Gastrocnemius medialis (tissue), 4 donors: ENCODE measurements around the gene RUSF1. TPM values are rescaled to one million over a fixed set of nuclear protein-coding genes. Genes with fewer than 3 reads are reported as not detected.
"Not testable (repeated sequence)": the region's sequence is repeated elsewhere in the genome, so short reads cannot be mapped to it uniquely, and the experiment has no call there.

Source experiments
- ATAC-seq, 2 donors: fragments of 150-250 bp; one replicate each; pipeline ENCODE4 v1.9.1; 2016
- DNase-seq, 2 donors: peaks; one replicate each; pipeline ENCODE4 v3.0.0-alpha.2; 2019
- H3K27ac ChIP-seq, 4 donors: fragments of 200-600 bp; sonication (generic); 1 replicate in 1 of 4; 2 replicates in 3 of 4; pipeline ENCODE4 v1.5.1; 2016 to 2018; ENCODE audit warnings: mild to moderate bottlenecking in 2 of 4, moderate library complexity in 1 of 4
- H3K27me3 ChIP-seq, 3 donors: fragments of 200-600 bp; sonication (generic) in 2 of 3; 1 replicate in 1 of 3; 2 replicates in 2 of 3; pipeline versions ENCODE4 v1.5.1 to v1.6.0; 2016 to 2019; ENCODE audit warnings: mild to moderate bottlenecking in 1 of 3, moderate library complexity in 1 of 3
- H3K36me3 ChIP-seq, 2 donors: fragments of 200-600 bp; sonication (generic) in 1 of 2; one replicate each; pipeline ENCODE4 v1.5.1; 2017 to 2018
- H3K4me1 ChIP-seq, 2 donors: fragments of 200-600 bp; sonication (generic) in 1 of 2; one replicate each; pipeline ENCODE4 v1.5.1; 2016 to 2017; ENCODE audit warnings: mild to moderate bottlenecking in 2 of 2
- H3K4me3 ChIP-seq, 4 donors: fragments of 200-600 bp; sonication (generic) in 3 of 4; 1 replicate in 1 of 4; 2 replicates in 3 of 4; pipeline ENCODE4 v1.5.1; 2016 to 2019; ENCODE audit warnings: mild to moderate bottlenecking in 2 of 4
- H3K9me3 ChIP-seq, 3 donors: fragments of 200-600 bp; sonication (generic) in 2 of 3; 1 replicate in 1 of 3; 2 replicates in 2 of 3; pipeline ENCODE4 v1.5.1; 2016 to 2019
- CTCF ChIP-seq, 5 experiments: fragments of 450-650 bp in 3 of 5; fragments of 200-600 bp in 2 of 5; sonication (generic) in 2 of 5; IDR thresholded peaks in 4 of 5; conservative IDR thresholded peaks in 1 of 5; 1 replicate in 4 of 5; 2 replicates in 1 of 5; pipeline ENCODE4 v1.5.1; 2016 to 2019; ENCODE audit warnings: antibody characterized with exemption in 5 of 5, mild to moderate bottlenecking in 3 of 5, moderate library complexity in 3 of 5
- POLR2A ChIP-seq, 2 donors: fragments of 450-650 bp; IDR thresholded peaks; one replicate each; pipeline ENCODE4 v1.6.1; 2017; ENCODE audit warnings: antibody characterized with exemption in 2 of 2, mild to moderate bottlenecking in 2 of 2, moderate library complexity in 2 of 2
- in situ Hi-C, 4 donors: fragments of 200-750 bp; cut with MboI; loops; one replicate each; pipeline versions ENCODE4 v1.15.0 to v1.8.0; 2017; ENCODE audit warnings: low sequenced_read_pairs in 4 of 4
- intact Hi-C: fragments of 100-400 bp; cut with DNase I; formaldehyde crosslinking; loops from one replicate; pipeline ENCODE4 v1.15.1; 2023; ENCODE audit warnings: low total_unique reads
- total RNA-seq, 4 donors: library from RNA; depleted of rRNA; stranded (reverse); fragments of >200 nt; gene quantifications; one replicate each; pipeline versions ENCODE4 v1.1.0 to v1.2.3, GENCODE V29; 2016

Gene RUSF1
- total RNA-seq, 4 donors from 2014 or later = 6.7 to 15.1 (median 8.5) TPM

- intact Hi-C loops = loop anchor here (2.0 kb wide), 1 partner anchor 271 kb away; the partner anchor contains the start of gene FUS
- in situ Hi-C loops = loop anchor here in 1 of 4 donors (10.0 kb wide), 1 partner anchor 53 kb away; the partner anchor contains the start of gene RUSF1
- peak overlapping the region; percentile 90 to 99 (median 94) for H3K27ac ChIP-seq
Observed at GRCh38 chr16:31451681-31452351, 56.4 kb downstream of the RUSF1 start.

GRCh38 chr16:31451201-31451600 lies 57.0 kb downstream of the RUSF1 start:
- Histone ChIP-seq H3K4me3 (no peak overlapping the region), H3K4me1 (peaks cover 47% of the 10 kb centered on the region in 2 donors), H3K27ac (peak overlapping the region; percentile 90 to 99 (median 94)), H3K9me3 (no peaks in the 10 kb centered on the region), H3K27me3 (no peaks in the 10 kb centered on the region), H3K36me3 (no peaks in the 10 kb centered on the region)
- intact Hi-C loops (no loop called here), in situ Hi-C loops (loop anchor here in 1 of 4 donors (10.0 kb wide), 1 partner anchor 54 kb away; the partner anchor contains the start of gene RUSF1)
- TF ChIP-seq CTCF (IDR thresholded peaks at IDR 0.05 in 4 of 5, conservative IDR thresholded peaks at IDR 0.05 in 1 of 5) = no peak
- TF ChIP-seq POLR2A (IDR thresholded peaks at IDR 0.05) = no peak
- no peak for ATAC-seq
- DNase-seq = no peak

More at GRCh38 chr16:31451681-31452351, 56.4 kb downstream of the RUSF1 start:
- H3K27me3 ChIP-seq = no peaks in the 10 kb centered on the region
- peak in 1 of 2 donors; percentile 84 for DNase-seq
- H3K9me3 ChIP-seq = no peaks in the 10 kb centered on the region
- no peak overlapping the region for H3K4me3 ChIP-seq
- peak; percentile 12 to 33 for ATAC-seq
- no peaks in the 10 kb centered on the region for H3K36me3 ChIP-seq
- TF ChIP-seq CTCF (IDR thresholded peaks at IDR 0.05 in 4 of 5, conservative IDR thresholded peaks at IDR 0.05 in 1 of 5) (peak; percentile 47 to 71 (median 65)), POLR2A (IDR thresholded peaks at IDR 0.05) (no peak)
- H3K4me1 ChIP-seq = peaks cover 52 to 53% of the 10 kb centered on the region in 2 donors

GRCh38 chr16:31445931-31446330 lies 62.3 kb downstream of the RUSF1 start:
- intact Hi-C loops, ATAC-seq, H3K27ac ChIP-seq, H3K36me3 ChIP-seq, H3K9me3 ChIP-seq, DNase-seq, H3K4me3 ChIP-seq, H3K27me3 ChIP-seq: not testable (repeated sequence)
- H3K4me1 ChIP-seq = peaks cover 2 to 14% of the 10 kb centered on the region in 2 donors
- in situ Hi-C loops = loop anchor here (10.0 to 25.0 kb wide), 6 partner anchors 61 to 484 kb away; partner anchors contain the start of genes HSD3B7 (in 2 of the 4), BCKDK (in 1 of the 4), FUS (in 1 of the 4) and SETD1A (in 1 of the 4)

GRCh38 chr16:31441956-31442355 lies 66.2 kb downstream of the RUSF1 start:
- Histone ChIP-seq H3K4me1 (peaks cover 19 to 21% of the 10 kb centered on the region in 2 donors), H3K27ac (peak overlapping the region; percentile 87 to 99 (median 96)), H3K36me3 (no peaks in the 10 kb centered on the region), H3K4me3 (peak overlapping the region; percentile 59 to 84 (median 70)), H3K9me3 (no peaks in the 10 kb centered on the region), H3K27me3 (no peaks in the 10 kb centered on the region)
- intact Hi-C loops (loop anchor here (2.0 to 5.0 kb wide), 2 partner anchors 225 to 457 kb away; partner anchors contain the start of genes HSD3B7 and PYDC1), in situ Hi-C loops (loop anchor here (10.0 to 25.0 kb wide), 6 partner anchors 57 to 480 kb away; partner anchors contain the start of genes HSD3B7 (in 2 of the 4), BCKDK (in 1 of the 4), FUS (in 1 of the 4) and SETD1A (in 1 of the 4))
- no peak for TF ChIP-seq POLR2A (IDR thresholded peaks at IDR 0.05)
- no peak for TF ChIP-seq CTCF (IDR thresholded peaks at IDR 0.05 in 4 of 5, conservative IDR thresholded peaks at IDR 0.05 in 1 of 5)
- ATAC-seq (no peak), DNase-seq (peak in 1 of 2 donors; percentile 16)
